HepG2 (cell line): ENCODE data around the gene GPR183. TPM values are rescaled to one million over a fixed set of nuclear protein-coding genes. Genes with fewer than 3 reads are reported as not detected.

Source experiments
- BCL6 ChIP-seq: IDR thresholded peaks from 2 replicates; pipeline ENCODE4 v1.6.1; 2016; ENCODE audit warnings: missing genetic modification reagents, missing compliant biosample characterization
- EEA1 ChIP-seq: sonication (generic); formaldehyde crosslinking; IDR thresholded peaks from 2 replicates; pipeline ENCODE4 v1.5.1; 2020; ENCODE audit warnings: mild to moderate bottlenecking, missing genetic modification reagents, borderline replicate concordance
- FOXJ3 ChIP-seq: sonication (generic); formaldehyde crosslinking; IDR thresholded peaks from 2 replicates; pipeline ENCODE4 v1.4.0; 2020; ENCODE audit warnings: missing genetic modification reagents, mild to moderate bottlenecking, borderline replicate concordance
- GATAD2A ChIP-seq: IDR thresholded peaks from 2 replicates; pipeline ENCODE4 v1.6.1; 2016
- HNF4A ChIP-seq: sonication (generic); formaldehyde crosslinking; IDR thresholded peaks from 2 replicates; pipeline ENCODE4 v1.4.0; 2020; ENCODE audit warnings: missing genetic modification reagents
- KLF13 ChIP-seq: sonication (generic); formaldehyde crosslinking; IDR thresholded peaks from 2 replicates; pipeline ENCODE4 v1.4.0; 2020; ENCODE audit warnings: mild to moderate bottlenecking, missing genetic modification reagents
- NCOA1 ChIP-seq: sonication (generic); formaldehyde crosslinking; IDR thresholded peaks from 2 replicates; pipeline ENCODE4 v1.9.0; 2021; ENCODE audit warnings: missing genetic modification reagents
- NONO ChIP-seq, 2 experiments: fragments of 450-650 bp in 1 of 2; sonication (generic) in 1 of 2; formaldehyde crosslinking in 1 of 2; IDR thresholded peaks in 1 of 2; conservative IDR thresholded peaks in 1 of 2; 2 replicates each; pipeline versions ENCODE4 v1.6.1 to v1.8.0; 2017 to 2022; ENCODE audit warnings: mild to moderate bottlenecking in 1 of 2, missing genetic modification reagents in 1 of 2, moderate library complexity in 1 of 2
- PATZ1 ChIP-seq: sonication (generic); formaldehyde crosslinking; IDR thresholded peaks from 2 replicates; pipeline ENCODE4 v1.4.0; 2020; ENCODE audit warnings: missing genetic modification reagents
- RAD51 ChIP-seq: fragments of 450-650 bp; IDR thresholded peaks from 2 replicates; pipeline ENCODE4 v1.6.1; 2016; ENCODE audit warnings: borderline replicate concordance
- SMC3 ChIP-seq: IDR thresholded peaks from 2 replicates; pipeline ENCODE4 v1.6.1; 2011; ENCODE audit warnings: low read length, improper control_type of control experiment
- SOX13 ChIP-seq, 3 experiments: fragments of 450-650 bp in 1 of 3; sonication (generic) in 1 of 3; formaldehyde crosslinking in 1 of 3; IDR thresholded peaks in 2 of 3; conservative IDR thresholded peaks in 1 of 3; 2 replicates each; pipeline versions ENCODE4 v1.5.0 to v1.6.1; 2016 to 2020; ENCODE audit warnings: antibody characterized with exemption in 1 of 3, mild to moderate bottlenecking in 1 of 3, missing compliant biosample characterization in 1 of 3, missing genetic modification reagents in 1 of 3, moderate library complexity in 1 of 3
- SSRP1 ChIP-seq: IDR thresholded peaks from 2 replicates; pipeline ENCODE4 v1.6.1; 2016; ENCODE audit warnings: control low read depth
- STAG1 ChIP-seq: sonication (generic); formaldehyde crosslinking; IDR thresholded peaks from 2 replicates; pipeline ENCODE4 v1.4.0; 2020; ENCODE audit warnings: missing genetic modification reagents
- TARDBP ChIP-seq: sonication (generic); formaldehyde crosslinking; IDR thresholded peaks from 2 replicates; pipeline ENCODE4 v1.8.0; 2022; ENCODE audit warnings: mild to moderate bottlenecking, missing genetic modification reagents
- TCF12 ChIP-seq, 2 experiments: fragments of 450-650 bp in 1 of 2; sonication (generic) in 1 of 2; formaldehyde crosslinking in 1 of 2; IDR thresholded peaks; 2 replicates each; pipeline versions ENCODE4 v1.6.1 to v1.8.0; 2017 to 2022; ENCODE audit warnings: antibody characterized with exemption in 1 of 2, mild to moderate bottlenecking in 1 of 2, missing genetic modification reagents in 1 of 2, moderate library complexity in 1 of 2
- ZIK1 ChIP-seq: sonication (generic); formaldehyde crosslinking; IDR thresholded peaks from 2 replicates; pipeline ENCODE4 v1.5.0; 2020; ENCODE audit warnings: mild to moderate bottlenecking, low read depth, missing genetic modification reagents, borderline replicate concordance
- ZNF121 ChIP-seq: sonication (generic); formaldehyde crosslinking; IDR thresholded peaks from 2 replicates; pipeline ENCODE4 v1.5.0; 2020; ENCODE audit warnings: mild to moderate bottlenecking, missing genetic modification reagents
- ZNF224 ChIP-seq: sonication (generic); formaldehyde crosslinking; IDR thresholded peaks from 2 replicates; pipeline ENCODE4 v1.5.0; 2020; ENCODE audit warnings: mild to moderate bottlenecking, missing genetic modification reagents
- ZNF274 ChIP-seq: sonication (generic); formaldehyde crosslinking; IDR thresholded peaks from 2 replicates; pipeline ENCODE4 v1.5.1; 2020; ENCODE audit warnings: mild to moderate bottlenecking, missing genetic modification reagents
- ZNF343 ChIP-seq: sonication (generic); formaldehyde crosslinking; IDR thresholded peaks from 2 replicates; pipeline ENCODE4 v1.4.0; 2020; ENCODE audit warnings: mild to moderate bottlenecking, missing genetic modification reagents
- ZNF367 ChIP-seq: sonication (generic); formaldehyde crosslinking; IDR thresholded peaks from 2 replicates; pipeline ENCODE4 v1.4.0; 2020; ENCODE audit warnings: missing genetic modification reagents, borderline replicate concordance
- ZNF672 ChIP-seq: sonication (generic); formaldehyde crosslinking; IDR thresholded peaks from 2 replicates; pipeline ENCODE4 v1.8.1; 2022; ENCODE audit warnings: missing genetic modification reagents
- polyA plus RNA-seq, 8 experiments: library from polyadenylated mRNA; depleted of rRNA in 3 of 8; stranded (reverse) in 7 of 8; unstranded in 1 of 8; fragments of >200 nt; fragmentation: Illumina TruSeq in 4 of 8; extraction: Trizol in 4 of 8; gene quantifications; 2 replicates each; pipeline versions ENCODE4 v1.2.1 to v1.2.3, GENCODE V29; 2011 to 2016; ENCODE audit warnings: low read depth in 4 of 8, missing spikeins in 1 of 8, mixed read lengths in 1 of 8; ENCODE audit not compliant: insufficient read depth in 1 of 8
- total RNA-seq, 5 experiments: library from RNA; depleted of rRNA; stranded (reverse); fragments of >200 nt; fragmentation: Illumina TruSeq; extraction: Trizol; gene quantifications; 2 replicates each; pipeline ENCODE4 v1.2.3, GENCODE V29; 2016; ENCODE audit warnings: low read depth in 1 of 5
- TF ChIP-seq, protein P1 (sequence below): sonication (generic); formaldehyde crosslinking; IDR thresholded peaks from 2 replicates; pipeline ENCODE4 v1.5.0; 2020; ENCODE audit warnings: mild to moderate bottlenecking, missing genetic modification reagents, moderate library complexity
- TF ChIP-seq, protein P2 (sequence below): sonication (generic); formaldehyde crosslinking; IDR thresholded peaks from 2 replicates; pipeline ENCODE4 v1.9.0; 2021; ENCODE audit warnings: missing genetic modification reagents, borderline replicate concordance
- TF ChIP-seq, protein P3 (sequence below): sonication (generic); formaldehyde crosslinking; IDR thresholded peaks from 2 replicates; pipeline ENCODE4 v1.4.0; 2020; ENCODE audit warnings: missing genetic modification reagents

GPR183 gene
- total and polyA plus RNA-seq, 2 of the 13 experiments (the other 11 are each of a cell fraction or from before 2014, with no cell fraction given), result not detected

GRCh38 chr13:99261059-99261458 lies 46.1 kb downstream of the GPR183 start (continued):
- no peak for TF ChIP-seq ZNF672 (CRISPR knock-in tag)
- no peak for TF ChIP-seq TARDBP (CRISPR knock-in tag)
- no peak for TF ChIP-seq SOX13 (IDR thresholded peaks at IDR 0.05)
- peak in 1 of 2 experiments; percentile 63; a peak in 2 of 4 replicates for TF ChIP-seq SOX13 (CRISPR knock-in tag; conservative IDR thresholded peaks at IDR 0.05 in 1 of 2, IDR thresholded peaks at IDR 0.05 in 1 of 2)
- TF ChIP-seq NONO (IDR thresholded peaks at IDR 0.05), result no peak
- no peak for TF ChIP-seq NONO (CRISPR knock-in tag; conservative IDR thresholded peaks at IDR 0.05)
- TF ChIP-seq ZNF343 (CRISPR knock-in tag), result no peak
- no peak for TF ChIP-seq NCOA1
- no peak for TF ChIP-seq ZNF274 (CRISPR knock-in tag)
- TF ChIP-seq EEA1 (CRISPR knock-in tag), result no peak
- TF ChIP-seq, protein P1, sequence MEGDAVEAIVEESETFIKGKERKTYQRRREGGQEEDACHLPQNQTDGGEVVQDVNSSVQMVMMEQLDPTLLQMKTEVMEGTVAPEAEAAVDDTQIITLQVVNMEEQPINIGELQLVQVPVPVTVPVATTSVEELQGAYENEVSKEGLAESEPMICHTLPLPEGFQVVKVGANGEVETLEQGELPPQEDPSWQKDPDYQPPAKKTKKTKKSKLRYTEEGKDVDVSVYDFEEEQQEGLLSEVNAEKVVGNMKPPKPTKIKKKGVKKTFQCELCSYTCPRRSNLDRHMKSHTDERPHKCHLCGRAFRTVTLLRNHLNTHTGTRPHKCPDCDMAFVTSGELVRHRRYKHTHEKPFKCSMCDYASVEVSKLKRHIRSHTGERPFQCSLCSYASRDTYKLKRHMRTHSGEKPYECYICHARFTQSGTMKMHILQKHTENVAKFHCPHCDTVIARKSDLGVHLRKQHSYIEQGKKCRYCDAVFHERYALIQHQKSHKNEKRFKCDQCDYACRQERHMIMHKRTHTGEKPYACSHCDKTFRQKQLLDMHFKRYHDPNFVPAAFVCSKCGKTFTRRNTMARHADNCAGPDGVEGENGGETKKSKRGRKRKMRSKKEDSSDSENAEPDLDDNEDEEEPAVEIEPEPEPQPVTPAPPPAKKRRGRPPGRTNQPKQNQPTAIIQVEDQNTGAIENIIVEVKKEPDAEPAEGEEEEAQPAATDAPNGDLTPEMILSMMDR (CRISPR knock-in tag), result peak; percentile 57
- no peak for TF ChIP-seq TCF12 (IDR thresholded peaks at IDR 0.05)
- no peak for TF ChIP-seq TCF12 (CRISPR knock-in tag; IDR thresholded peaks at IDR 0.05)
- no peak for TF ChIP-seq RAD51
- TF ChIP-seq, protein P2, sequence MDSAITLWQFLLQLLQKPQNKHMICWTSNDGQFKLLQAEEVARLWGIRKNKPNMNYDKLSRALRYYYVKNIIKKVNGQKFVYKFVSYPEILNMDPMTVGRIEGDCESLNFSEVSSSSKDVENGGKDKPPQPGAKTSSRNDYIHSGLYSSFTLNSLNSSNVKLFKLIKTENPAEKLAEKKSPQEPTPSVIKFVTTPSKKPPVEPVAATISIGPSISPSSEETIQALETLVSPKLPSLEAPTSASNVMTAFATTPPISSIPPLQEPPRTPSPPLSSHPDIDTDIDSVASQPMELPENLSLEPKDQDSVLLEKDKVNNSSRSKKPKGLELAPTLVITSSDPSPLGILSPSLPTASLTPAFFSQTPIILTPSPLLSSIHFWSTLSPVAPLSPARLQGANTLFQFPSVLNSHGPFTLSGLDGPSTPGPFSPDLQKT (CRISPR knock-in tag), result no peak
- TF ChIP-seq FOXJ3 (CRISPR knock-in tag), result 0 out of 2 replicates have a peak, but pooled peaks have one; percentile 33
- peak; percentile 41; the same call in 1 of the 2 replicates for TF ChIP-seq SMC3
- no peak for TF ChIP-seq ZNF367 (CRISPR knock-in tag)
- TF ChIP-seq GATAD2A (CRISPR knock-in tag), result peak; percentile 27; the same call in 1 of the 2 replicates
- TF ChIP-seq, protein P3, sequence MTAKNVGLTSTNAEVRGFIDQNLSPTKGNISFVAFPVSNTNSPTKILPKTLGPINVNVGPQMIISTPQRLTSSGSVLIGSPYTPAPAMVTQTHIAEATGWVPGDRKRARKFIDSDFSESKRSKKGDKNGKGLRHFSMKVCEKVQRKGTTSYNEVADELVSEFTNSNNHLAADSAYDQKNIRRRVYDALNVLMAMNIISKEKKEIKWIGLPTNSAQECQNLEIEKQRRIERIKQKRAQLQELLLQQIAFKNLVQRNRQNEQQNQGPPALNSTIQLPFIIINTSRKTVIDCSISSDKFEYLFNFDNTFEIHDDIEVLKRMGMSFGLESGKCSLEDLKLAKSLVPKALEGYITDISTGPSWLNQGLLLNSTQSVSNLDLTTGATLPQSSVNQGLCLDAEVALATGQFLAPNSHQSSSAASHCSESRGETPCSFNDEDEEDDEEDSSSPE (CRISPR knock-in tag), result no peak
- TF ChIP-seq SSRP1 (CRISPR knock-in tag), result no peak
- TF ChIP-seq STAG1, result peak; percentile 22
- TF ChIP-seq HNF4A (CRISPR knock-in tag), result peak; percentile 70
- TF ChIP-seq PATZ1 (CRISPR knock-in tag), result 0 out of 2 replicates have a peak, but pooled peaks have one; percentile 22
- no peak for TF ChIP-seq ZNF121 (CRISPR knock-in tag)
- no peak for TF ChIP-seq BCL6
- TF ChIP-seq KLF13, result no peak
- no peak for TF ChIP-seq ZIK1 (CRISPR knock-in tag)
- no peak for TF ChIP-seq ZNF224 (CRISPR knock-in tag)
